Measurements from ENCODE around the gene FAM53C.

DNA sequence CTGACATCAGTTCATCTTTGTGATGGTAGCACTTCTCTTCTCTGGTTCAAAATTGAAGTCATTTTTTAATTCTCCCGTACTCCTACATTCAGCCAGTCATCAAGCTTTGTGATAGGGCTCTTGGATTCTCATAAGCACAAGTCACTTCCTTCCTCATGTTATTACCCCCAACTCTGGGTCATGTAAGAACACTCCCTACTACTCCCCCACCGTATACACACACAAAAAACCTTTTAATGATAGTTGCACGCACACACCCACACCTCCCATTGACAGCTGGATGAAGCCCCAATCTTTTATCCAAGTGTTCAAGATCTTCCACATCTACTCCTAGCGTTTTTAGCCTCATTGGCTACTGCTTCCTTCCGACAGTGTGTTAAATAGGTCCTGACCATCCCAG, 31.2 kb downstream of the FAM53C start:
- TF ChIP-seq POLR2A (IDR thresholded peaks at IDR 0.05; ENCODE audit: low read depth, low read length) (no peak), POLR2AphosphoS5 (IDR thresholded peaks at IDR 0.05; ENCODE audit: low read depth, low read length) (no peak), POU2F2 (IDR thresholded peaks at IDR 0.05; ENCODE audit: low read depth, low read length) (no peak), SPI1 (IDR thresholded peaks at IDR 0.05; ENCODE audit: low read depth, low read length) (peak; percentile 40)
